ENCODE results near the gene CFAP97D2. TPM values are rescaled to one million over a fixed set of nuclear protein-coding genes. Genes with fewer than 3 reads are reported as not detected.
A peak's percentile ranks its signal among the peaks of the same experiment; 100 is the strongest.

CFAP97D2 gene
- total RNA-seq, 3 donors from 2014 or later (not counting 1 experiment from before 2014, with no cell fraction given), result 0.45 to 7.7 TPM; not detected in 1

- Mint-ChIP-seq H3K4me1 (peaks cover 54 to 63% of the 10 kb centered on the region in 2 donors), H3K36me3 (peaks cover 38% of the 10 kb centered on the region), H3K4me3 (no peak overlapping the region), H3K27me3 (ENCODE audit: low read depth in 2 of 2) (no peaks in the 10 kb centered on the region), H3K9me3 (no peaks in the 10 kb centered on the region), H3K27ac (peak overlapping the region in 1 of 2 donors; percentile 37)
- no peak overlapping the region for H3K27ac ChIP-seq (ENCODE audit: low read length)
- peaks cover 67% of the 10 kb centered on the region for H3K36me3 ChIP-seq (ENCODE audit: control insufficient read depth, insufficient read depth, low read length)
- H3K4me1 ChIP-seq (ENCODE audit: control insufficient read depth, insufficient read depth, low read length), result peaks cover 43% of the 10 kb centered on the region
- TF ChIP-seq CTCF (IDR thresholded peaks at IDR 0.05), result no peak
- ATAC-seq (no peak), DNase-seq (no peak)
- no peaks in the 10 kb centered on the region for H3K9me3 ChIP-seq (ENCODE audit: control insufficient read depth, insufficient read depth, low read length)
- H3K27me3 ChIP-seq (ENCODE audit: control insufficient read depth, insufficient read depth, low read length), result no peaks in the 10 kb centered on the region
- no peak overlapping the region for H3K4me3 ChIP-seq (ENCODE audit: low read length)
- intact Hi-C loops (cut with micrococcal nuclease), result loop anchor here (5.0 kb wide), 1 partner anchor 118 kb away; no protein-coding TSS in a partner anchor
- WGBS (ENCODE audit: insufficient coverage), result 81% methylated on average over 4 of the region's 4 CpGs
Observed at GRCh38 chr13:114259974-114260373, 80.9 kb downstream of the CFAP97D2 start.

DNA sequence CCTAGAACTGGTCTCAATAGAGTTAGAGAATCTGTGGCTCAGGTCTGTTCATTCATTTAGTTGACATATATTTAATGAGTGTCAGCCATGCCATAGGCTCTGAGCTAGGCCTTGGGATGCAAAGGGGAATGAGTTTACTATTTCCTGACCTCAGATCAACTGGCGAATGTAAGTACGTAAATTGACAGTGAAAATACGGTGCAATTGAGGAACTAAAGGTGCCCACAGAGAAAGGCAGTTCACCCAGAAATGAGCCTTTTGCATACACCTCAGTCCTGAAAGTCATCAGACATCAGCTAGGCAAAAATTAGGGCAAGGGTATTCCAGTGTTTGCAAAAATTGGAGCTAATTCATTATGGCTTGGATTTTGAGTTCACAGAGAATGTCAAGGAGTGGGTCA is 81.8 kb downstream of the CFAP97D2 start:
- Histone ChIP-seq H3K27me3 (ENCODE audit: control insufficient read depth, insufficient read depth, low read length) (no peaks in the 10 kb centered on the region), H3K27ac (ENCODE audit: low read length) (peak overlapping the region; percentile 9), H3K4me1 (ENCODE audit: control insufficient read depth, insufficient read depth, low read length) (peaks cover 47% of the 10 kb centered on the region), H3K4me3 (ENCODE audit: low read length) (no peak overlapping the region), H3K36me3 (ENCODE audit: control insufficient read depth, insufficient read depth, low read length) (peaks cover 61% of the 10 kb centered on the region), H3K9me3 (ENCODE audit: control insufficient read depth, insufficient read depth, low read length) (no peaks in the 10 kb centered on the region)
- ATAC-seq, result no peak
- intact Hi-C loops (cut with micrococcal nuclease), result loop anchor here (5.0 kb wide), 1 partner anchor 119 kb away; no protein-coding TSS in a partner anchor
- no peak for TF ChIP-seq CTCF (IDR thresholded peaks at IDR 0.05)
- H3K27ac Mint-ChIP-seq, result peak overlapping the region; percentile 37 to 43
- 68% methylated on average over 3 of the region's 3 CpGs for WGBS (ENCODE audit: insufficient coverage)
- no peaks in the 10 kb centered on the region for H3K27me3 Mint-ChIP-seq (ENCODE audit: low read depth in 2 of 2)
- no peak for DNase-seq
- H3K36me3 Mint-ChIP-seq, result peaks cover 38% of the 10 kb centered on the region
- no peaks in the 10 kb centered on the region for H3K9me3 Mint-ChIP-seq
- peak overlapping the region; percentile 51 for H3K4me3 Mint-ChIP-seq
- H3K4me1 Mint-ChIP-seq, result peaks cover 62 to 68% of the 10 kb centered on the region in 2 donors

GRCh38 chr13:114261328-114261965 is 82.4 kb downstream of the CFAP97D2 start:
- H3K27ac ChIP-seq (ENCODE audit: low read length), result peak overlapping the region; percentile 9
- Mint-ChIP-seq H3K9me3 (no peaks in the 10 kb centered on the region), H3K4me1 (peaks cover 65 to 68% of the 10 kb centered on the region in 2 donors), H3K27me3 (ENCODE audit: low read depth in 2 of 2) (no peaks in the 10 kb centered on the region), H3K36me3 (peaks cover 34% of the 10 kb centered on the region), H3K4me3 (peak overlapping the region; percentile 51), H3K27ac (peak overlapping the region; percentile 37 to 43)
- no peaks in the 10 kb centered on the region for H3K27me3 ChIP-seq (ENCODE audit: control insufficient read depth, insufficient read depth, low read length)
- ATAC-seq (no peak), DNase-seq (no peak)
- peaks cover 61% of the 10 kb centered on the region for H3K36me3 ChIP-seq (ENCODE audit: control insufficient read depth, insufficient read depth, low read length)
- H3K4me3 ChIP-seq (ENCODE audit: low read length), result no peak overlapping the region
- 36% methylated on average over 3 of the region's 3 CpGs for WGBS (ENCODE audit: insufficient coverage)
- TF ChIP-seq CTCF (IDR thresholded peaks at IDR 0.05), result no peak
- intact Hi-C loops (cut with micrococcal nuclease), result loop anchor here (5.0 kb wide), 1 partner anchor 119 kb away; no protein-coding TSS in a partner anchor
- peaks cover 53% of the 10 kb centered on the region for H3K4me1 ChIP-seq (ENCODE audit: control insufficient read depth, insufficient read depth, low read length)
- H3K9me3 ChIP-seq (ENCODE audit: control insufficient read depth, insufficient read depth, low read length), result no peaks in the 10 kb centered on the region

Measured in natural killer cell (primary cell).